ENCODE results near the gene PRPF31.
"Not testable (repeated sequence)": the region's sequence is repeated elsewhere in the genome, so short reads cannot be mapped to it uniquely, and the experiment has no call there.

Gene PRPF31

GRCh38 chr19:54164369-54165068, 49.0 kb downstream of the PRPF31 start:
- DNase-seq = peak; percentile 49

- no peak for DNase-seq
These were observed 49.7 kb downstream of the PRPF31 start for GRCh38 chr19:54165222-54165621.

- peak; percentile 92 for DNase-seq
These were observed 52.8 kb downstream of the PRPF31 start for GRCh38 chr19:54168174-54168917.

- no peak for DNase-seq
These were observed 53.7 kb downstream of the PRPF31 start for GRCh38 chr19:54169149-54169740.

GRCh38 chr19:54171736-54172431, 56.3 kb downstream of the PRPF31 start:
- DNase-seq = not testable (repeated sequence)

GRCh38 chr19:54172471-54173358, 57.2 kb downstream of the PRPF31 start, which contains the start of gene TMC4:
TSS of gene TMC4 (minus strand) at chr19:54173160. CDS start at chr19:54173117, 43 bp downstream.
- no peak for DNase-seq

GRCh38 chr19:54173359-54173699, 57.8 kb downstream of the PRPF31 start:
- DNase-seq = no peak

GRCh38 chr19:54173951-54174834, 58.6 kb downstream of the PRPF31 start:
- DNase-seq = no peak

GRCh38 chr19:54178581-54179261, 63.2 kb downstream of the PRPF31 start:
- no peak for DNase-seq

- no peak for DNase-seq
These were observed 63.8 kb downstream of the PRPF31 start for GRCh38 chr19:54179262-54179852.

- DNase-seq = no peak
These were observed 64.4 kb downstream of the PRPF31 start for GRCh38 chr19:54179921-54180461.

- no peak for DNase-seq
These were observed 65.1 kb downstream of the PRPF31 start for GRCh38 chr19:54180691-54181091.

All from activated gamma-delta T cell treated with Interleukin-2 at 50 U/mL for 16 hours (primary cell).